ENCODE results near the gene RERE.

GRCh38 chr1:8711873-8712412, 105.5 kb downstream of the RERE start:
- TF ChIP-seq, protein P1, sequence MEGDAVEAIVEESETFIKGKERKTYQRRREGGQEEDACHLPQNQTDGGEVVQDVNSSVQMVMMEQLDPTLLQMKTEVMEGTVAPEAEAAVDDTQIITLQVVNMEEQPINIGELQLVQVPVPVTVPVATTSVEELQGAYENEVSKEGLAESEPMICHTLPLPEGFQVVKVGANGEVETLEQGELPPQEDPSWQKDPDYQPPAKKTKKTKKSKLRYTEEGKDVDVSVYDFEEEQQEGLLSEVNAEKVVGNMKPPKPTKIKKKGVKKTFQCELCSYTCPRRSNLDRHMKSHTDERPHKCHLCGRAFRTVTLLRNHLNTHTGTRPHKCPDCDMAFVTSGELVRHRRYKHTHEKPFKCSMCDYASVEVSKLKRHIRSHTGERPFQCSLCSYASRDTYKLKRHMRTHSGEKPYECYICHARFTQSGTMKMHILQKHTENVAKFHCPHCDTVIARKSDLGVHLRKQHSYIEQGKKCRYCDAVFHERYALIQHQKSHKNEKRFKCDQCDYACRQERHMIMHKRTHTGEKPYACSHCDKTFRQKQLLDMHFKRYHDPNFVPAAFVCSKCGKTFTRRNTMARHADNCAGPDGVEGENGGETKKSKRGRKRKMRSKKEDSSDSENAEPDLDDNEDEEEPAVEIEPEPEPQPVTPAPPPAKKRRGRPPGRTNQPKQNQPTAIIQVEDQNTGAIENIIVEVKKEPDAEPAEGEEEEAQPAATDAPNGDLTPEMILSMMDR (IDR thresholded peaks at IDR 0.05): no peak
- no peak for TF ChIP-seq POLR2A (IDR thresholded peaks at IDR 0.05)

Data from heart left ventricle (tissue), 13 donors.